MG63 (cell line): Measurements from ENCODE around the gene ZCCHC9. TPM values are rescaled to one million over a fixed set of nuclear protein-coding genes. Genes with fewer than 3 reads are reported as not detected.
"Not testable (repeated sequence)": the region's sequence is repeated elsewhere in the genome, so short reads cannot be mapped to it uniquely, and the experiment has no call there.

Experiments used
- DNase-seq: peaks from one replicate; pipeline ENCODE4 v3.0.0-alpha.2; 2020
- H3K27me3 ChIP-seq: fragments of 250-450 bp; sonication (Bioruptor Pico); 2 replicates; pipeline ENCODE4 v1.5.1; 2020; ENCODE audit warnings: mild to moderate bottlenecking, moderate library complexity
- H3K36me3 ChIP-seq: fragments of 250-450 bp; sonication (Bioruptor Pico); 2 replicates; pipeline ENCODE4 v1.5.1; 2020; ENCODE audit warnings: mild to moderate bottlenecking, moderate library complexity
- H3K4me3 ChIP-seq: fragments of 250-450 bp; sonication (Bioruptor Pico); 2 replicates; pipeline ENCODE4 v1.5.1; 2020; ENCODE audit warnings: mild to moderate bottlenecking, moderate library complexity
- H3K9me3 ChIP-seq: fragments of 250-450 bp; sonication (Bioruptor Pico); 2 replicates; pipeline ENCODE4 v1.5.1; 2020; ENCODE audit warnings: mild to moderate bottlenecking, moderate library complexity
- total RNA-seq: library from RNA; depleted of rRNA; stranded (reverse); fragments of >200 nt; shearing (Covaris generic); gene quantifications from 2 replicates; pipeline ENCODE4 v1.2.3, GENCODE V29; 2014; ENCODE audit warnings: low replicate concordance

ZCCHC9 gene
- total RNA-seq, 1 experiment from 2014 or later, result 31.3 TPM

DNA sequence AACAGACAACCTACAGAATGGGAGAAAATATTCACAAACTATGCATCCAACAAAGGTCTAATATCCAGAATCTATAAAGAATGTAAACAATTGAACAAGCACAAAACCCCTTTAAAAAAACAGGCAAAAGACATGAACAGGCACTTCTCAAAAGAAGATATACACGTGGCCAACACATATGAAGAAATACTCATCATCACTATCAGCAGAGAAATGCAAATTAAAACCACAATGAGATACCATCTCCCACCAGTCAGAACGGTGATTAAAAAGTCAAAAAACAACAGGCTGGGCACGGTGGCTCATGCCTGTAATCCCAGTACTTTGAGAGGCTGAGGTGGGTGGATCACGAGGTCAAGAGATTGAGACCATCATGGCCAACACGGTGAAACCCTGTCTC, 7.4 kb upstream of the ZCCHC9 start:
- DNase-seq, H3K36me3 ChIP-seq, H3K4me3 ChIP-seq, H3K27me3 ChIP-seq: not testable (repeated sequence)
- peaks cover 17% of the 10 kb centered on the region for H3K9me3 ChIP-seq

DNA sequence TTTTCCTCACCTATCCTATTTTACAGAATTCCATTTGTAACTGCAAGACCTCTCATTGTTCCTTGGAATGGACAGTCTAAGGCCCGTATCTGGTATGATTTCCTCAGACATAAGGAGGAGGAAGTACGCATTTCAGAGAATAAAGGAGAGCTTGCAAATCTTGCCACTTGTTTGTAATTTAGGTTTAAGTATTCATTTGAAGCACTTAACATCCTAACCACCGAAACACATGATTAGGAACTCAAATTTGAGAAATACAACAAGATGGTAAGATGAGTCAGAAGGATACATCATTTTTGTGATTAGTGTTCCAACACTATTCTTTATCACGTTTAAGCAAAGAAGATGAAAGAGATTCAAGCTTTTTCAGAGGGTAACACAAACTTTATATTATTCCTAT, 3.9 kb upstream of the ZCCHC9 start:
- Histone ChIP-seq H3K4me3 (no peak overlapping the region), H3K27me3 (no peaks in the 10 kb centered on the region), H3K36me3 (peaks cover 12% of the 10 kb centered on the region), H3K9me3 (peaks cover 11% of the 10 kb centered on the region)
- no peak for DNase-seq

DNA sequence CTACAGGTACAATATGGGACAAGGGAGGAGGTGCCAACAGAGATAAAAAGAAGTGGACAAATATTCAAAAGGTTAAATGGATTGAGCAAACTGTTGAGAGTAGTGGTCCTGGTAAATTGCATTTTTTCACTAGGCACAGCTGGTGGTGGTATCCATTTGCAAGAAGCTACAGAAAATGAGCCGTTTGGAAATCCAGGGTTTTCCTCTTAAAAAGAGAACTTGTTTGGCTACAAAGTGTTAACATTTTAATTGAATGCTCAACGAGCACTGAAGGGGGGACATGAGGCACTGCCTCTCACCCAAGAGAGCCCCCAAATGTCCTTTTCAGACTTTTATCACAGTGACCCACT, 491 bp upstream of the ZCCHC9 start:
- H3K36me3 ChIP-seq, result peaks cover 13% of the 10 kb centered on the region
- DNase-seq, result no peak
- no peaks in the 10 kb centered on the region for H3K9me3 ChIP-seq
- H3K4me3 ChIP-seq, result peak overlapping the region; percentile 97
- H3K27me3 ChIP-seq, result no peaks in the 10 kb centered on the region

DNA sequence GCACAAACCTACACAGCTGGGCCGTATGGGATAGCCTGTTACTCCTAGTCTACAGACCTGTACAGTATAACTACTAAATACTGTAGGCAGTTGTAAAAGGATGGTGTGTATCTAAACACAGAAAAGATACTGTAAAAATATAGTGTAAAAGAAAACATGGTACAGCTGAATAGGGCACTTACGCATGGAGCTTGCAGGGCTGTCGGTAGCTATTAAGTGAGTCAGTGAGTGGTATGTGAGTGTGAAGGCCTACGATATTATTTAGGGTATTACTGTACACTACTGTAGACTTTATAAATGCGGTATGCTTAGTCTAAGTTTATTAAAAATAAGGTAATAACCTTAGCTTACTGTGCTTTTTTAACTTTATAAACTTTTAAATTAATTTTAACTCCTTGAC, 1.2 kb downstream of the ZCCHC9 start:
- H3K4me3 ChIP-seq, result peak overlapping the region; percentile 97
- H3K36me3 ChIP-seq, result peaks cover 13% of the 10 kb centered on the region
- H3K9me3 ChIP-seq, result no peaks in the 10 kb centered on the region
- no peak for DNase-seq
- H3K27me3 ChIP-seq, result no peaks in the 10 kb centered on the region

DNA sequence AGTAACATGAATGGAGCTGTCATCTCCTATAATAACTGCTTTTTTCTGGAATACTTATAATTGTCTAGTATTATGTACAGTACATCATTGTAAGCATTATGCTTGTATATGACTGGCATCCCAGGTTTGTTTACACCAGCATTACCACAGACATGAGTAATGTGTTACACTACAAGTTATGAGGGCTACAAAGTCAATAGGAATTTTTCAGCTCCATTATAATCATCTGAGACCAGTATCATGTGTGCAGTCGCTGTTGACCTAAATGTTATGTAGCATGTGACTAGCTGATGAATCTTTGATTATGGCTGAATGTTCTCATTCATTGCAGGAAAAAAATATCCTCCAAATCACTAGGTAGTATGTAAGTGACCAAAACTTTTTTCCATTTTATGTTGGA, 2.2 kb downstream of the ZCCHC9 start:
- no peaks in the 10 kb centered on the region for H3K9me3 ChIP-seq
- H3K36me3 ChIP-seq, result peaks cover 13% of the 10 kb centered on the region
- DNase-seq, result peak; percentile 13
- H3K4me3 ChIP-seq, result no peak overlapping the region
- H3K27me3 ChIP-seq, result no peaks in the 10 kb centered on the region

DNA sequence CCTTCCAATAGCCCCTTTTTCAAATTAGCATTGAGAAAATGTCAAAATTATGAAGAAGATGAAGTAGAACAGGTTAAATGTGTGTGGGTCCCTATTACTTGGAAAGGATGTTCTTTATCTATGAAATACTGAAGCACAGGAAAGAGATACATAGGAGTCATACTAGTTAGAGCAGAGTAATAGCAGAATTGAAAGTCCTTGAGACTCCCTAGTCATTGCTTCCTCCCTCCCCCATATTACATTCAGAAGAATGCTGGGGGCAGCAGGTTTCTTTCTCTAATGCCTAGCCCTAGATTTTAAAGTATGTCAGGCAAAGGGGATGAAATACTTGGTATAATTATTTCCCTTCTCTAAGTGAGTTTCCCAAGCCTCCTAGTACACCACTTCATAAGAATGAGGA, 4.4 kb downstream of the ZCCHC9 start:
- peaks cover 17% of the 10 kb centered on the region for H3K36me3 ChIP-seq
- no peak overlapping the region for H3K4me3 ChIP-seq
- no peaks in the 10 kb centered on the region for H3K27me3 ChIP-seq
- no peaks in the 10 kb centered on the region for H3K9me3 ChIP-seq
- DNase-seq, result no peak

DNA sequence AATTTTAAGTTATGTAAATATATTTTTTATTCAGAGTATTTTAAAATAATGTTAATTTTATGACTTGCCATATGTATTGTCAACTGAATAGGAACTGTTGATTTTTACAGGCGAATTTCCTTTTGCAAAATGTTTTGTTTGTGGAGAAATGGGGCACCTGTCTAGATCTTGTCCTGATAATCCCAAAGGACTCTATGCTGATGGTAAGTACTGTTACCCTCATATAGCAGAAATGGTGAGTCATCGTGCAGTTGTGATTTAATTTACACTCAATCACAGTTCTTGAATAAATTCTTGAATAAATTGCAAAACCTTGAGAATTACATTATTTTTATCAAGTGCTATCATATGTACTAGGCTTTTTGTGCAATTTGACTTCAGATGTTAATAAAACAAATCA, 7.4 kb downstream of the ZCCHC9 start:
- Histone ChIP-seq H3K27me3 (no peaks in the 10 kb centered on the region), H3K9me3 (no peaks in the 10 kb centered on the region), H3K36me3 (peaks cover 34% of the 10 kb centered on the region), H3K4me3 (no peak overlapping the region)
- no peak for DNase-seq

DNA sequence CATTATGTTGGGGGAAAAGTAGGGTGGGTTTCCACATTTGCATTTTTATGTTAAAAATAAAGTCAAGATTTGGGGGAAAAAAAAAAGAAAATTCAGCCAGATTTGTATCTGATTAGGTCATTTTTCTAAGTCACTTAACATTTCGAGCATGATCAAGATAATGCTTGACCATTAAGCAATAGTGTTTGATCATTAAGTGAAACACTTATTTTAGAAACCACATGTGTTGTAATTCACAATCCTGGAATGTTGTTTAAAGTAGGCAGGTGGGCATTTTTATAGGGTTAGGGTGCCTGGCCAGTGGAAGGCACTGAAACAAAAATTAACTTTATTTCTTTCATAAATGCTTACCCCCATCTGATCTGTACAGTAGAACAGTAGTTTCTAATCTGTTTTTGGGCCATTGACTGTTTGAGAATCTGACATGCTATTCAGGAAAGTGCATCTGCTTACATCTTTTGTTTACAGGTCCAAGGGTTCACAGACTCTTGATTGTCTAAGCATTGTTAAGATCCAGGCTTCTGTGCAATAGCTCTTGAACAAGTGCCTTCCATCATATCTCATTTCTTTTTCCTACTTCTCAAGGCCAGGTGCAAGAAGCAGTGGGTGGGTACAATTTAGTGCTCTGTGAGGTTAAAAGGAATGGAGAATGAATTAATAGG, 9.1 kb downstream of the ZCCHC9 start:
- H3K36me3 ChIP-seq, result peaks cover 28% of the 10 kb centered on the region
- H3K9me3 ChIP-seq, result no peaks in the 10 kb centered on the region
- H3K4me3 ChIP-seq, result no peak overlapping the region
- no peak for DNase-seq
- no peaks in the 10 kb centered on the region for H3K27me3 ChIP-seq

DNA sequence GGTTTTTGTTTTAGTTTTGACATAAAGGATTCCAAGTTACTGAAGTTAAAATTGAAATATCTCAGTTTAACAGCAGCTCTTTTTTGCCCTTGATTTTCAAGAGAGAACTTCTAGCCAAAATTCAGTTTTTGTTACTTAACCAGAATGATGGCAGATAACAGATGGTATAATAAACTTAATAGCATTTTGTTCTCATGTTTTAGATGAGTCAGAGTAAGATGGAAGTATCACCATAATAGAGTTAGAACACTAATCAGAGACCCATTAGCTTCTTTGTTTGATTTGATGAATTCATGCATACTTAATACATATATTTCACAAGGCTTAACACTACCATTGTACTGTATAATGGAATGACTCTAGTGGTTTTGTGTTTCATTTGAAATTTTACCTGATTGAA, 11.9 kb downstream of the ZCCHC9 start:
- no peaks in the 10 kb centered on the region for H3K9me3 ChIP-seq
- DNase-seq, result no peak
- no peak overlapping the region for H3K4me3 ChIP-seq
- peaks cover 28% of the 10 kb centered on the region for H3K36me3 ChIP-seq
- H3K27me3 ChIP-seq, result no peaks in the 10 kb centered on the region

DNA sequence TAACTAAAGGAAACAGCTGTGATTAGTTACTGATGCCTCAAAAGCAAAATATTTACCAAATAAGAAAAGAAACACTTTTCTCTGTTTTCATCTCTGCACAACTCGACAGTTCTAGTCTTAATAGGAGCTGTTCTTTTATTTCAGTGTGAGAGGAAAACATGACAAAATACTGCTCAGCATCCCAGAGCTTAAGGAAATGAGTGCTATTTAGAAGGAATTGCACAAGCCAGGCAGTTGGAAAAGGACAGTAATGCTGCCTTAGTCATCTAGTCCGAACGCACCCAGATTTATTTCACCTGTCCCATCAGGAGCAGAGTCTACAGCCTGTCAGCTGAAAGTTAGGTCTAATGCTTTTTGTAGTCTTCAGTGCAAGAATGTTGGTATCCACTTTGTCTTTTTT, 12.3 kb downstream of the ZCCHC9 start:
- H3K4me3 ChIP-seq, result no peak overlapping the region
- H3K9me3 ChIP-seq, result no peaks in the 10 kb centered on the region
- H3K36me3 ChIP-seq, result peaks cover 28% of the 10 kb centered on the region
- DNase-seq, result no peak
- H3K27me3 ChIP-seq, result no peaks in the 10 kb centered on the region

DNA sequence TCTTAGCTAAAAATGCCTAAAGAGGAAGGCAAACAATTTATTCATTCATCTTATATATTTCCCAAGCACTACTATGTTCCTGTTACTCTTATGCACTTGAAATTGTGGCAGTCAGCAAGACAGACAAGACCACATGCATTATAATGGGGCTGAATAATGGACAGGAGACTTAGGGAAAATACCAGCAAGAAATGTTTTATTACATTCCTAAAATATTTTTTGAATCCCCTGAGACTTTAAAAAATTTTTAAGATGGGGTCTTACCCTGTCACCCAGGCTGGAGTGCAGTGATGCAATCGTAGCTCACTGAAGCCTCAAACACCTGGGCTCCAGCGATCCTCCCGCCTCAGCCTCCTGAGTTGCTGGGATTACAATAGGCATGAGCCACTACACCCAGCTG, 13.2 kb downstream of the ZCCHC9 start:
- H3K36me3 ChIP-seq, result peaks cover 24% of the 10 kb centered on the region
- DNase-seq, result no peak
- no peaks in the 10 kb centered on the region for H3K27me3 ChIP-seq
- no peaks in the 10 kb centered on the region for H3K9me3 ChIP-seq
- no peak overlapping the region for H3K4me3 ChIP-seq

DNA sequence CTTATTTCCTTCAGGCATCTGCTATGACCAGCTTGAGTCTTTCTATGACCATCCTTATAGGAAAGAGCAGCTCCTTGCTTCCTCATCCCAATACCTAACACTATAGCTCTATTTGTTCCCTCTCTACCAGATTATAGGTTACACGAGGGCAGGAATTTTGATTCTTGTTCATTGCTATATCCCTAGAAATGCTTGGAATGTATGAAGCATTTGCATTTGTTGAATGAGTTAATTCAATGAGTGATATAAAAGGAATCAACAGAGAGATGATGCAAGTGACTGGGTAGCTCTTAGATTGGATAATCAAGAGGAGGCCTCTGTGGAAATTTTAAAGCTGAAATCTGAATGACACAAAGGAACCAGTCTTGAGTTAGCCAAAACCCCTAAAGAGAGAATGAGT, 13.9 kb downstream of the ZCCHC9 start:
- Histone ChIP-seq H3K4me3 (no peak overlapping the region), H3K9me3 (no peaks in the 10 kb centered on the region), H3K27me3 (no peaks in the 10 kb centered on the region), H3K36me3 (peaks cover 24% of the 10 kb centered on the region)
- DNase-seq, result no peak

DNA sequence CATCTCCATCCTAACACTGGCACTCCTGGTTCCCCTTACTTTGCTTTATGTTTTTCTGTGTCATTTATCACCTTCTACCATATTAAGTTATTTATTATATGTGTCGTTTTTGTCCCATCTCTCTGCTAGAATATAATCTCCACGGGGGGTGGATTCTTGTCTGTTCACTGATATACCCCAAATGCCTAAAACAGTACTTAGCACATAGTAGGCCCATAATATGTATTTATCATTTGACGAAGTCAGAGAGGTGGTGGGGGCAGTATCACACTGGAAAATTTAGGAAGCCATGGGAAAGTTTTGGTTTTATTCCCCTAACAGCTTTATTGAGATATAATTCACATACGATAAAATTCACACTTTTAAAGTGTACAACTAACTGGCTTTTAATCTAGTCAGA, 14.4 kb downstream of the ZCCHC9 start:
- no peak for DNase-seq
- Histone ChIP-seq H3K36me3 (peaks cover 24% of the 10 kb centered on the region), H3K4me3 (no peak overlapping the region), H3K9me3 (no peaks in the 10 kb centered on the region), H3K27me3 (no peaks in the 10 kb centered on the region)

DNA sequence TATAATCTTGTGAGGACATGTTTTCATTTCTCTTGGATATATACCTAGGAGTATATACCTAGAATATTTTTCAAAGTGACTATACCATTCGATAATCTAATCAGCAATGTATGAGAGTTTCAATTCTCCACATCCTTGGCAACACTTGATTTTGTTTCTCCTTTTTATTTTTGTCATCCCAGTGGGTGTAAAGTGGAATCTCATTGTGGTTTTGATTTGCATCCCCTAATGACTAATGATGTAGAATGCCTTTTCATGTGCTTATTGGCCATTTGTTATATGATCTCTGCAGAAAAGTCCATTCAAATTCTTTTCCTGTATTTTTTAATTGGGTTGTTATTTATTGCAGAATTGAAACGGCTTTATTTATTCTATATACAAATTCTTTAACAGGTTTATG, 15.2 kb downstream of the ZCCHC9 start:
- Histone ChIP-seq H3K4me3 (no peak overlapping the region), H3K9me3 (no peaks in the 10 kb centered on the region), H3K36me3 (peaks cover 20% of the 10 kb centered on the region), H3K27me3 (no peaks in the 10 kb centered on the region)
- no peak for DNase-seq

DNA sequence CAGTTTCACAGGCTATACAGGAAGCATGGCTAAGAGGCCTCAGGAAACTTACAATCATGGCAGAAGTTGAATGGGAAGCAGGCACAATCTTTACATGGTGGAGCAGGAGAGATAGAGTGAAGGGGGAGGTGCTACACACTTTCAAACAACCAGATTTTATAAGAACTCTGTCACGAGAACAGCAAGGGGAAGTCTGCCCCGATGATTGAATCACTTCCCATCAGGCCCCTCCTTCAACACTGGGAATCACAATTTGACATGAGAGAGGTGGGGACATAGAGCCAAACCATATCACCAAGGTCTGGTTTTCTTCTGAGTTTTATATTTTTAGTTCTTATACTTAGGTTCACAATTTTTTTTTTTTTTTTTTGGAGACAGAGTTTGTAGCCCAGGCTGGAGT, 16.1 kb downstream of the ZCCHC9 start:
- Histone ChIP-seq H3K9me3 (no peaks in the 10 kb centered on the region), H3K27me3 (no peaks in the 10 kb centered on the region), H3K4me3 (no peak overlapping the region), H3K36me3 (peaks cover 10% of the 10 kb centered on the region)
- no peak for DNase-seq

DNA sequence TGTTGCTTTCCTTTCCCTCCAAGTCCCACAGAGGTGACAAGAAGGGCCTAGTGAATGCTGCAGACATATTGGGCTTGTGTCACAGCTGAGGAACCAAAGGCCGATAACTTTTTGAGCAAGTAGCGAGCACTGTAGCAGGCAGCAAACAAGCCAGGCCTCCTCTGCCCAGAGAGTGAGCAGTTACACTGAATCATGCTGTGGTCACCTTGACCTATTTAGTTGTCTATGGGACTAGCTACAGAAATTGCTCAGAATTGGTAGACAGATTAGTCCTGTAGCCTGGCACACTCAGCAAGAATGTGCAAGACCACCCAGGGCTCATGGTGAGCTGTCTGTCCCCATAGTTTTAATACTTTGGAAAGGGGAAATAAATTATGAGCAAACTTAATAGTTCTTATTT, 25.2 kb downstream of the ZCCHC9 start:
- no peak for DNase-seq
- no peak overlapping the region for H3K4me3 ChIP-seq
- no peaks in the 10 kb centered on the region for H3K27me3 ChIP-seq
- H3K9me3 ChIP-seq, result no peaks in the 10 kb centered on the region
- H3K36me3 ChIP-seq, result no peaks in the 10 kb centered on the region

DNA sequence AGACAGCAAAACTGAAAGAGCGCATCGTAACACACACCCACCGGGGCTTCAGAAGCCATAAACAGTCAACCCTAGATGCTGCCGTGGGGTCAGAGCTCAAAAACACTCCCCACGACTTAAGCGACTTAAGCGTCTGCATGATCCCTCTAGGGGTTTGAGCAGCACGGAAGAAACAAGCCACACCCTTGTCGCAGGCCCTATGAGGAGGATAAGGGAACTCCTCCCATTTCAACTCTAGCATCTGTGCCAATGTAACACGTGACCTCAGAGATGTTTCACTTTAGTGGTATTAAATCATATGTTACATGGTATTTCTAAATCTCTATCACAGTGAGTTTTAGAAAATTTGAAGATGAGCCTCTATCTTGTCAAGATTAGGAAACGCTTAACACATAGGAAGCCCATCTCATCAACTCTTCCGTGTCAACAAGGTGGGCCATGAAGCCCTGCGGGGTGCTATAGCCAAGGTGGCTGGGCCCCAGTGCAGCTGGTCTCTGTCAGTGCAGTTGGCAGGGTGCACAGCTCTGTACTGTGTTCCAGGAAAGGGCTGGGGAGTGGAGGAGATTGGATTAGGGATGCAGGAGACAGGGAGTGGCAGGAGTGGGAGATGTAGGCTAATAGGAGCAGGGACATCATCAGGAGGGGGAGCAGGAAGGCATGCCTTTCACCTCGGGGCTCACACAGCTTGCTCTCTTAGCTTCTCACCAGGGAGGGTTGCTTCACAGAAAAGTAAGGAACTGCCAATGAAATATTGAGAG, 33.1 kb downstream of the ZCCHC9 start:
- Histone ChIP-seq H3K4me3 (no peak overlapping the region), H3K9me3 (no peaks in the 10 kb centered on the region), H3K36me3 (no peaks in the 10 kb centered on the region), H3K27me3 (no peaks in the 10 kb centered on the region)
- no peak for DNase-seq

DNA sequence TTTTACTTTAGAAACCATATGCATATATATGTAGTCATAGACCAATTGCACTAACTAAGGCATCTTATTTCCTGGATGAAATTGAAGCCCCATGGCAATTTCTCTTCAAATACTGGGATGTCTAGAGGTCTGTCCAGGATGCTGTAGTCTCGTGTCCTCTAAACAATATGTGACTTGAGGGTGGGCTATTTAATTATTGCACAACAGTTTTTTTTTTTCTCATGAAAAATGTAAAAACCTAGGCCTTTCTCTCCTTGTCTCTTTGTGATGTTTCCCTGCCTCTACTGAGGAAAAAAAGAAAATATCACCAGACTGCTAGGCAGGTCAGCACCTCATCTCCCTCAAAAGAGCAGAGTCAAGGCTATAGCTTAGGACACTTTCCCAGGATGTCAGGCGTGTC, 34.6 kb downstream of the ZCCHC9 start:
- no peaks in the 10 kb centered on the region for H3K27me3 ChIP-seq
- no peak for DNase-seq
- no peak overlapping the region for H3K4me3 ChIP-seq
- H3K36me3 ChIP-seq, result no peaks in the 10 kb centered on the region
- no peaks in the 10 kb centered on the region for H3K9me3 ChIP-seq
